NCI-H2171 (cell line): ENCODE data around the gene ARHGAP24.

Experiments
- DNase-seq: peaks from one replicate; lab custom pipeline; 2025; lab: John Stamatoyannopoulos, UW

Gene ARHGAP24

GRCh38 chr4:85740431-85740861 lies 265.5 kb downstream of the ARHGAP24 start:
- no peak for DNase-seq

GRCh38 chr4:85741381-85741780 lies 266.4 kb downstream of the ARHGAP24 start:
- DNase-seq, result no peak

GRCh38 chr4:85741921-85742591 lies 267.1 kb downstream of the ARHGAP24 start:
- peak; percentile 30 for DNase-seq

- DNase-seq, result no peak
These were observed 270.0 kb downstream of the ARHGAP24 start for GRCh38 chr4:85744950-85745349.

- no peak for DNase-seq
These were observed 271.0 kb downstream of the ARHGAP24 start for GRCh38 chr4:85745939-85746338.

DNA sequence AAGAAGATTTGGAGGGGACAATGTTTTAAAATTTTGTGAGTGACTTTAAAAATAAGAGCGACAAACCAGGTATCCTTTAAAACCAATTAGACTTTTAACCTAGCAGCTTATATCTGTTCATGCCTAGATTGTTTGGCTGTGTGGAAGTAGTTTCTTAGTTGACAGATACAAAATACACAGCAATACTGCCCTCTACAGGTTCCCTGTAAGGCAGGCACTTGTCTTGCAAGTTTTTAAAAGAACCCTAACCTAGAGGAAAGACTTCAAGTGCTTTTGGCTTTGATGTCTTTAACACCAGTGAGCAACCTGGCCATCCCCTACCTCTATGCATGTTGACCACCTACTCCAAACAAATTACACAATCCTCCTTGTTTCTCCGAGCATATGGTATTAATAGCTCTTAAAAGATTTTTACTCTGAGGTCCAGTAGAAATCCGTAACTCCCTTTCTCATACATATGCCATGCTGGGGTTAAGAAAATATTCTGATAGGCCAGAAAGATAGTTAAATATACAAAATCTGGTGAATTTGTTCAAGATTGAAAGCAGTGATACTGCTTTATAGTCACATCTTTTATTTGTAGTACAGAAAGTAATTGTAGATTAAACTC lies 273.0 kb downstream of the ARHGAP24 start:
- peak; percentile 27 for DNase-seq

DNA sequence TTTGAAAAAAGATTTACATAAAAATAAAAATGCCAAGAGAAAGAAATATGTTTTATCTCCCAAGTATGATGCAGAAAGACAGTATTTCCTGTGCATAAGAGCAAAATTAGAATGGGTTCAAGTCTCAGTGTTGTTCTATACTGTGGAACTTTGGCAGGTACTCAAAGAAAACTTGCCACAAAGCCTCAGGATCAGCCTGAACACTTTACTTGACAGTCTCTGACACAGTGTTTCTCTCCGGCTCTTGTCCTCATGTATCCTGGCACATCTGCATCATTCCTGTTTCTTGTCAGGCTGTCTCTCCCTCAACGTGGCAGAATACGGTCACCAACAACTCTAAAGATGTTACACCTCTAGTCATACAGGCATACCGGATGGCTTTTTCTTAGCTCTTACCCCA lies 273.7 kb downstream of the ARHGAP24 start:
- no peak for DNase-seq

- no peak for DNase-seq
These were observed 276.9 kb downstream of the ARHGAP24 start for GRCh38 chr4:85751866-85752265.

DNA sequence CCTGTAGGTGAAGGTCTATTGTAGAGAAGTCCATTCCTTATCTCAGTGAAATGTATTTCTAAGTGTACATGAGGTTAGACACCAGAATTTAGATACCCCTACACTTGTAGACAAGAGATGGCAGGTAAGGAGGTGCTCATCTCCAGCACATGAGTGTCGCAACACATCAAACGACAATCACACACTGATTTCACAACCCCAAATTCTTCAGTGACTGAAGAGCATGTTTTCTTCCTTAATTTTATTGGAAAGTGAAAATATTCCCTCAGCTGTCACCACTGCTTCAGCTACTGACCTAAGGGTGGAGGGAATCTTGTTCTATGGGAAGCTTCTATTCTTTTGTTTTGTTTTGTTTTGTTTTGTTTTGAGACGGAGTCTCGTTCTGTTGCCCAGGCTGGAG lies 280.3 kb downstream of the ARHGAP24 start:
- no peak for DNase-seq

DNA sequence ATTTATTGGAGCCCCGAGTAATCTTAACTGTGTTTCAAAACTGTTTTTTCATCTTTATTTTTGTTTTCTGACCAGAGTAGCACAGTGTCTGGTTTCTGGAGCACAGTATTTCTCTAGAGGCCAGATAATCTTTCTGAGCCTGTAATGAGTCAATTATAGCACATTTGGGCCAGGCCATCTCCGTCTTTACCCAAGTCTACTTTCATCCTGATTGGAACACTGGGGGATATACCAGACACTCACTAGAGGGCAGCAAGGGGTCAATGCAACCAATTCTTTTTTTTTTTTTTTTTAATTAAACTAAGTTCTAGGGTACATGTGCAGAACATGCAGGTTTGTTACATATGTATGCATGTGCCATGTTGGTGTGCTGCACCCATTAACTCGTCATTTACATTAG lies 282.0 kb downstream of the ARHGAP24 start:
- no peak for DNase-seq

DNA sequence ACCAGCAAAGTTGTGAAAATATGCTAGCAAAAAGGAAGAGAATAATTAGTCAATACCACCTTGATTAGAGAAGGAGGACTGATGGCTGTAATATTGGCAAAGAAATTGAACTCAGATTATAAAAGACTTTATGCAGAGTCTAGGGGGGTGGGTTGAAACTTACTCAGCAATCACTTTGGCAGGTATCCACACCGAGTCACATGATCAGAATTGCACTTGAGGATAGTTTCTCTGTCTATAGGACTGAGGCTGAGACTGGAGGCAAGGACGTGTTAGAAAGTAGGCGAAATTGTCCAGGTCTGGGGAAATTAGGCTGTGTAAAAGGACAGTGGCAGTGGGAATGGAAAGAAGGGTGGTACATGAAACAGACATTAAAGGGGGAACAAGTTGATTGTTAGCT lies 284.4 kb downstream of the ARHGAP24 start:
- no peak for DNase-seq

- no peak for DNase-seq
These were observed 285.6 kb downstream of the ARHGAP24 start for GRCh38 chr4:85760511-85760910.

- no peak for DNase-seq
These were observed 287.0 kb downstream of the ARHGAP24 start for GRCh38 chr4:85761803-85762528.

DNA sequence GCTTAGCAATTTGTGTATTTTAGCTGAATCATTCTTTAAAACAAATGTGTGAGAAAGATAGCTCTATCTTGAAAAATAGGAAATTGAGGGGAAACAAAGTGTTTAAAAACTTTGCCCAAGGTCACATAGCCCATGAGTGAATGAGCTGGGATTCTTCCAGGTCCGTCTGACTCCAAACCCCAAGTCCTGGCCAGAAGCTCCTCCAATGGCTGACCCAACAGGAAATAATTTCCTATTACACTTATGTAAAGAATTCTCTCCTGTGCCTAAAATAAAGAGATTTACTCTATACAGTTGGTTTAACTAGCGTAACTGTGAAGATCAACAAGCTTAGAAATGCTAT lies 287.6 kb downstream of the ARHGAP24 start:
- no peak for DNase-seq

DNA sequence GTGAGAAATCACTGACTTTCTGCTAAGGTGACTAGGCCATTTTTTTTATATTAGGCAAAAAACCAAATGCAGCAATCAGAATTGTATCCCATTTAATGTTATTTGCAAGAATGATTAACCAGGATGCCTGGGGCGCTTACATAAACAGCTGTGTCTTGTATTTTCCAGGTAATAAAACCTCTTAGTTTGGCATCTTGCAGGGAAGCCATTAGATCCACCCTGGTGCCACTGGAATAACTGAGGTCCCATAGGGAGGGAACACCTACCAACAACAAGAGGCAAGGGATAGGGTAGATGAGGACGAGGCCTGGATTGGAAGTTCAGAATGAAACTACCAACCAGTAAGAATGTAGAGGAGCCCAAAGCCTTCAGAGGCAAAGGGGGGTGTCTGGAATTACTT lies 288.3 kb downstream of the ARHGAP24 start:
- DNase-seq, result no peak

- DNase-seq, result no peak
These were observed 292.7 kb downstream of the ARHGAP24 start for GRCh38 chr4:85767649-85768048.

DNA sequence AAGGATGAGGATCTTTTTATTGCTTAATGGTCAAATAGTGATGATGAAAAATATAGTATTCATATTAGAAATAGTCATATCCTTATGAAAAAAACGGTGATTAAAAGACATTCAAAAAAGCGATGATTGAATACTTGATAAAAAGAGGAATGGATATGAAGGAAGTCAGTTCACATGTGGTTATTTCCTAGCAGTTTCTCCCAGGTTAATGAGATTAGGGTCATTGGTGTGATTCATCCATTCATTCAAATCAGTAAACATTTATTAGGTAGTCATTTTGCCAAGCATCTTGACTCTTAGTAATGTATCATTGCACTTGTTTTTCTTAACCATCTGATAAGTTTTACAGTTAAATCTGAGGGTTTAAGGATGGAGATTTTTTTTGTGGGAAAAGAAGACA lies 294.1 kb downstream of the ARHGAP24 start:
- DNase-seq, result no peak

GRCh38 chr4:85772470-85772869 lies 297.5 kb downstream of the ARHGAP24 start:
- no peak for DNase-seq

DNA sequence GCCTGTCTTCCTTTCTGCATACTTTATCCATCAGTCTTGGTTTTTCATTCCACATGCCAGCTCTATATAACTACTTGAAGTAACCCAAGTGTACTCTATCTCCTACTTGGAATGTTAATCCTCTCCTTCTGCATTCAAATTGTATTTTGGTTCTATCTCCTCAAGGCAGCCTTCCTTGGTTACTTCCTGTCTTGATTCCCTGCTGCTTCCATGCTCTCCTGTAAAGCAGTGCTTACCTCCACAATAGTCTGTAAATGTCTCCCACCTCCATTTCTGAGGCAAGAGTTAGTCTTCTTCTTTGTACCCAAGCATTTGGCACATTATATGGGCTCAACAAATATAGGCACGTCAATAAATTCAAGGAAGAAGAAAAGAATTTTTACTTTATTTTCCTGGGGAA lies 298.4 kb downstream of the ARHGAP24 start:
- DNase-seq, result no peak

GRCh38 chr4:85774000-85774399 lies 299.1 kb downstream of the ARHGAP24 start:
- no peak for DNase-seq

DNA sequence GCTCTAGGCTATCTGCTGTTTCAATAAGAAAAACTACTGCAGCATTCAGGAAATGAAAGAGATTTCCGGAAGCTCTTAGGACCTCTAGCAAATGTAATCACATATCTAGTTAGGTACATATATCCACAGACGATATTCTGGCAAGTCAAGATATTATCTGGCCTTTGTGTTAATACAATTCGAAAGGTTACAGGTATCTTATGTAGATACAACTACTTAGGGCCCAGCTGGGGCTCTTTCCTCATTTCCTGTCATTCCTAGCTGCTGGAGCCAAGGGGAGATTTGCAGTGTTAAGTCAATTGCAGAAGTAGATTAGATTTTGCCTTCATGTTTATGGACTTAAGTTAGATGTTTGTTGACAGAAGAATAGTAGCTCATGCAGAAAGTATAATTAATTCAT lies 299.5 kb downstream of the ARHGAP24 start:
- no peak for DNase-seq

DNA sequence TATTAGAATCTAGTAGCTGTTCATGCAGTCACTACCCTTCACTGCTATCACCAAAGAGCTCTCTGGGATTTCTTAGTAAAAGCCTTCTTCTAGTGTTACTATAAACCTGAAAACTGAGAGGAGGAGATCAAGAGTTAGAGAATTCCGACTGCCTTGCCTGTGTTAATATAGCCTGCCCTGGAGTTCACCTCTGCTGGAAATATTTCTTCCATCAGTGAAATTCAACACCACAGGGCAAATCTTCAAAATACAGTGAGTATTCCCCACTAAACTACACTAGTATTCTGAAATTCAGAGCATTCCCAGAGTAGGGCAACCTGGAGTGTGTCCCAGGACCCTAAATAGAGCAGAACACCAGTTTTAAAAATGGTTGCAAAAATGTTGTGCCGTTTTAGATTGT lies 301.1 kb downstream of the ARHGAP24 start:
- DNase-seq, result no peak

GRCh38 chr4:85776579-85776978 lies 301.6 kb downstream of the ARHGAP24 start:
- DNase-seq, result no peak
